NCI-H2081 (cell line): ENCODE data around the gene NNMT.

Source experiments
- DNase-seq, 2 experiments: peaks; one replicate each; lab custom pipeline; 2025; lab: John Stamatoyannopoulos, UW

NNMT gene

DNA sequence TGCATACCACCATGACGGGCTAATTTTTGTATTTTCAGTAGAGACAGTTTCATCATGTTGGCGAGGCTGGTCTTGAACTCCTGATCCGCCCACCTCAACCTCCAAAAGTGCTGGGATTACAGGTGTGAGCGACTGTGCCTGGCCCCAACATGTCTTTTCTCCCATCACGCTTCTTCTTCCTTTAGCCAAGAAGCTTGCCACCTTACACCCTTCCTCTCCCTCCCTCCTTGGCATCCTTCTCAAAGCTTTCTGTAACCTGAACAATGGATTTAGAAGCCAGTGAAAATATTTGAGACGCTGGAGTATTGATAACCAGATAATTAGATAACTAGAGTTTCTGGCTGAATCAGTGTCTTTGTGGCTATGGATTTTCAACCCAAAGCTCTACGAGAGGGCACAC is 11.3 kb upstream of the NNMT start:
- no peak for DNase-seq

DNA sequence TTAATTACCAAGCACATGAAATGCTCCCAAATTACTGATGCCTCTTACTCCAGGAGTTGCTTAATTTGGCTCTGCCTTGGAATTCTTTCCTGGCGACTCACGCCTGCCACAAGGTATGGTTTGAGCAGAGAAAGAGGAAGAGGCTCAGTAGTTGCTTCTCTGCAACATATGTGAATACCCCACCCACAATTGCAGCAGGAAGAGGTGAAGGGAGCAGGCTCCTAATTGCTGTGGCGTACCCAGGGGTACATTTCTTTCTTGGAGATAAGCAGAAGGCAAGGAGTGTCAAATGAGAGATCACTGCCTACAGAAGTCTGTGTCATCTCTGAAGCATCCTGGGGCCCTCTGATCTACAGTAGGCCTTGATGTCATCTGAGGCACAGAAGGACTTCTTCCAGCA is 10.6 kb upstream of the NNMT start:
- DNase-seq: no peak

DNA sequence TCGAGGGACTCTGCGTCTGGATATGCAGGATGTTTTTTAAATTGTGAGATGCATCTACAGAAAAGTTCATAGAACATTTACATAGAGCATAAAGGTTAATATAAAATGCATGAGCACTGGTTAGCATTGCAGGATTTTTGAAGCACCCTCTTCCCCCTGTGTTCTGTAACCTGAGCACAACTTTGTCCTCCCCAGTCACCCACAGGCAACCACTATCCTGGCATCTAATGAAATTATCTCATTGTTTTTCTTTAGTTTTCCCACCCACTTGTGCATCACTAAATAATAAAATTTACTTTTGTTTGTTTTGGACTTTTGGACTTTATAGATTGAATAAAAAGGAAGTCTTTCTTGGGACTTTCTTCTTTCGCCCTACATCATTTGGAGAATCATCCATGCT is 10.0 kb upstream of the NNMT start:
- DNase-seq: no peak

DNA sequence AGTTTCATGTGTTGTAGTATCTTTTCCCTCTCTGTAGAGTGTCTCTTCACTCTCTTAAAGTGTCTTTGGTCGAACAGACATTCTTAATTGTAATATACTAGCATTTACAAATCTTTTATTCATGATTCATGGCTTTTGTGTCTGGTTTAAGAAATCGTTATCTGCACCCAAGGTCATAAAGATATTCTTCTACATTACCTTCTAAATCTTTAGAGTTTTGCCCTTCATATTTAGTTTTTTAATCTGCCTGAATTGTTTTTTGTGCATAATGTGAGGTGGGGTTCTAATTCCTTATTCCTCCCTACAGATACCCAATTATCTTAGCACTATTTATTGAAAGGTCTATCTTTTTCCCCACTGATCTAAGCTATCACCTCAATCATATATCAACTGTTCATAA is 9.0 kb upstream of the NNMT start:
- no peak for DNase-seq

DNA sequence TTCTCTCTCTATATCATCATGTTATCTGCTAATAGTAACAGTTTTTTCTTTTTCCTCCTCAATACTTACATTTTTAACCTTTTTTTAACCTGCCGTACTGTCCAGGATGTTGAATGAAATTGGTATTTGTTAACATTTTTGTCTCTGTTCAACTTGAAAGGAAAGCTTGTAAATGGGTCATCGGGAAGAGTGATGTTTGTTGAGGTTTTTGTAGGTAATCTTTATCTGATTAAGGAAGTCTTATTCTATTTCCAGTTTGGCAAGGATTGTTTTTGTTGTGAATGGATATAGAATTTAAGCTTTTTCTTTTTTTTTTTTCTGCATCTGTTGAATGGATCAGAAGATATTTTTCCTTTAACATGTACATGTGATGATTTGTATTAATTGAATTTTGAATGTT is 8.1 kb upstream of the NNMT start:
- DNase-seq: no peak

DNA sequence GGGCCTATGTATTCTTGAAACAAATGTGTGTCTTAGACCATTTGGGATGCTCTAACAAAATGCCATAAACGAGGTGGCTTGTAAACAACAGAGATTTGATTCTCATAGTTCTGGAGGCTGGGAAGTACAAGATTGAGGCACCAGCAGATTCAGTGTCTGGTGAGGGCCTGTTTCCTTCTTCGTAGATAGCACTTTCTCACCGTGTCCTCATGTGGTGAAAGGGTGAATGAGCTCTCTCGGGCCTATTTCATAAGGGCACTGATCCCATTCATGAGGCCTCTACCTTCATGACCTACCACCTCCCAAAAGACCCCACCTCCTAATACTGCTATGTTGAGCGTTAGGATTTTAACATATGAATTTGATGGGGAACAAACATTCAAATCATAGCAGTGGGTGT is 6.4 kb upstream of the NNMT start:
- no peak for DNase-seq

DNA sequence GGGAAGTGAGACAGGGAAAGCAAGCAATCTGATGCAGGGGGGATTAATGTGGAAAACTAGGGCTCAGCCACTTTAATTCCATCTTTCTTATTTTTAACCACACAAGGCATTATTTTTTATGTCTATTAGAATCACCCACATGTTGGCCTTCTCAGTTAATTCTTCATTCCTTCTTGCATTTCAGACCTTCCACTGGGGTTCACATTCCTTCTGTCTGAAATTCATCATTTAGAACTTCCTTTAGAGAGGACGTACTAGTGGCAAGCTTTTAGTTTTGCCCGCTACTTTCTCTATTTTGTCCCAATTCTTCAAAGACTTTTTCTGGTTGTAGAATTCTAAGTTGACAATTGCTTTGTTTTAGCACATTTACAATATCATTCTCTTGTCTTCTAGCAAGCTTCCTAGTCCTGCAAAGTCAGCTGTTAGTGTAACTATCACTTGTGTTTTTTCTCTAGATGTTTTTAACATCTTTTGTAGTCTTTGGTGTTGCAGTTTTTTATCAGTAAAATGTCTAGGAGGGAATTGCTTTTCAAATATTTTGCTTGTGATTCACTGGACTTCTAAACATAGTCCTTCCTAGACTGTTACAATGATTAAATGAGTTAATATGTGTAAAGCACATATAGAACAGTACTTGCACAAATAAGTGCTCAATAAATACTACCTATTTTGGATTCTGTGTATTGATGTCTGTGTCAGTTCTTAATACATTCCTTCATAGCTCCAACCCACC is 5.5 kb upstream of the NNMT start:
- no peak for DNase-seq

DNA sequence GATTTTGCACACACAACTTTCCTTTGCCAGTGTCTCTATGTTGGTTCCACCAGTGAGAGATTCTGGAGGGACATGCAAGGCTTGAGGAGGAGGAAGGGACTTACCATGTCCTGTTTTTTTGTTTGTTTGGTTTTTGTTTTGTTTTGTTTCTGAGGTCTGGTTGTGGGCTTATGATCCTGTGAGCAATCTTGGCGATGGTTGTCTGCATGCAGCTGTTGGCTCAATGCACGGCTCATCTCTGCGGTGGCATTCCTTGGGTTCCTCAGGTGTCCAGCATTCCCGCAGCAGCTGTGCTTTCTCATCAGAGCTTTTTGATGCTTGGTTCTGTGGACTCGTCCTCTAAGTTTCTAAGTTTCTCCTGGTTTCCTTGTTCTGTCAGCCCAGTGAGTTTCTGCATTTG is 4.8 kb upstream of the NNMT start:
- no peak for DNase-seq

DNA sequence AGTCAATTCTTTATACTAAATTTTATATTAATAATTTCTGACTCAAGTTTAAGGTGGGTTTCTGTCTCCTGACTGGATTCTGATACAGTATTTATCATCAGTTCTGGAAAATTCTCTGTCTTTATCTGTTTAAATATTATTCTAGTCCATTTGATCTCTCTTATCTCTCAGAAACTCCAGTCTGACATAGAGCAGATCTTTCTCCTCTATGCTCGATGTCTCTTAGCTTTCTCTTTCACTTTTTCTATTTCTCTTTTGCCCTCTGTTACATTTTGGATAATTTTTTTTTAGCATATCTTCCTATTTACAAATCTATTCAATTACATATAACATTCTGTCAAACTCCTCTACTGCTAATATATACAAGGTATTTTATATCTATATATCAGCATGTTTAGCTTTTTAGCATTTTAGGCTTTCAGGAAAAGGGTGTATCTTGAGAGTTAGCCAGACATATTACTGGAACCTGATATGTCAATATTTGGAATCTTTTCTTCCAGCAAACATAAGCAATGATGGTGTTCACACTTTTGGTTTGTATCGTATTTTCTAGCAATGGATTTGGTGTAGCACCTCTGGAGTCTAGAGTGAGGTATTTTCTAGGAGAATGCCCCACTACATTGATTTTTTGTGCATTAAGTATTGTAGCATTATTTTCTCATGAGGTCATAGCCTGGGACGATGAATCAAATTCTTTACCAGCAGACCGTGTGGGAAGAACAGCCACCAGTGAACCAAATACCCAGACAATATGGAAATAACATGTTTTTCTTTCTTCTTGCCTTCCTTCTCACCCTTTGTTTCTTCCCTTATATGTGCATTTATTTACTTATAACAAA is 4.1 kb upstream of the NNMT start:
- no peak for DNase-seq

DNA sequence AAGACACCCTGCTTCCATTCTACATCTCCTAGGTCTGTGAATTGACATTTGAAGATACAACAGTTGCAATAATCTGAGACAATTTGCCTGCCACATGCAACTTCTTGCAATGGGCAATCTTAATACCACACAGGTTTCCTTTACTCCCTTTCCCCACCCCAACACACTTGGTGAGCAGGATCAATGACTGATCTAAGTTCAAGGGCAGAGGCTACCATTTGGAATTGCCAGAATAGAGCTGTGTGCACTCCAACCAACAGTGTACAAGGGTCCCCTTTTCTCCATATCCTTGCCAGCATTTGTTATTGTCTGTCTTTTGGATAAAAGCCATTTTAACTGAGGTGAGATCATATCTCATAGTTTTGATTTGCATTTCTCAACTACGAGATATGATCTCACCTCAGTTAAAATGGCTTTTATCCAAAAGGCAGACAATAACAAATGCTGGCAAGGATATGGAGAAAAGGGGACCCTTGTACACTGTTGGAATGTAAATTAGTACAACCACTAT is 2.9 kb upstream of the NNMT start:
- no peak for DNase-seq

DNA sequence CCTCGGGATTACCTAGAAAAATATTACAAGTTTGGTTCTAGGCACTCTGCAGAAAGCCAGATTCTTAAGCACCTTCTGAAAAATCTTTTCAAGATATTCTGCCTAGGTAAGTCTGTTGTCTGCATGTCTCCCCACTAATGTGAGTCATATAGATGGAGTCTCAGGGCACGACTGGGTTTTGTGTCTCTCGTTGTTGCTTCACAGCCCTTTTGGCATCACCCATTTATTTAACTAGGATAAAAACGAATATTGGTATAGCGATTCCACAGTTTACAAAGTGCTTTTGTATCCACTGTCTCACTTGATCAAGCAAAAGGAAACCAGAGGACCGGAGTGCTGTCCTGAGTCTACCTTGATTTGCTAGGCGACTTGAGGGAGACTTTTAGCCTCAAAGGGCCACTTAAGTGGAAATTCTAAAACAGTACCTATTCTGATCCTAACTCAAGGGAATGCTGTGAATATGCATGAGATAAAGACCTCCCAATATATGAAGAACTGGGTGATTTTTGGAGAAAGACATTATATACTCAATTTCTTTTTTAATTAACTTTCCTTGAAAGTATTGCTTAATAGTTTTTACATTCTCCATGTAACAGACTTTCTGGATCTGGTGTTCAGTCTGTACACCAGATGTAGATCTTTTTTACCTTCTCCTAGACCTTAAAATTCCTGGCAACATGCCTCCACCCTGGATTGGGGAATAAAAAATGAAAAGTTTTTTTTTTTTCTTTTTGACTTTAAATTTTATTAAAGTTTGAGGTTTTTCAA is 590 bp downstream of the NNMT start:
- no peak for DNase-seq

DNA sequence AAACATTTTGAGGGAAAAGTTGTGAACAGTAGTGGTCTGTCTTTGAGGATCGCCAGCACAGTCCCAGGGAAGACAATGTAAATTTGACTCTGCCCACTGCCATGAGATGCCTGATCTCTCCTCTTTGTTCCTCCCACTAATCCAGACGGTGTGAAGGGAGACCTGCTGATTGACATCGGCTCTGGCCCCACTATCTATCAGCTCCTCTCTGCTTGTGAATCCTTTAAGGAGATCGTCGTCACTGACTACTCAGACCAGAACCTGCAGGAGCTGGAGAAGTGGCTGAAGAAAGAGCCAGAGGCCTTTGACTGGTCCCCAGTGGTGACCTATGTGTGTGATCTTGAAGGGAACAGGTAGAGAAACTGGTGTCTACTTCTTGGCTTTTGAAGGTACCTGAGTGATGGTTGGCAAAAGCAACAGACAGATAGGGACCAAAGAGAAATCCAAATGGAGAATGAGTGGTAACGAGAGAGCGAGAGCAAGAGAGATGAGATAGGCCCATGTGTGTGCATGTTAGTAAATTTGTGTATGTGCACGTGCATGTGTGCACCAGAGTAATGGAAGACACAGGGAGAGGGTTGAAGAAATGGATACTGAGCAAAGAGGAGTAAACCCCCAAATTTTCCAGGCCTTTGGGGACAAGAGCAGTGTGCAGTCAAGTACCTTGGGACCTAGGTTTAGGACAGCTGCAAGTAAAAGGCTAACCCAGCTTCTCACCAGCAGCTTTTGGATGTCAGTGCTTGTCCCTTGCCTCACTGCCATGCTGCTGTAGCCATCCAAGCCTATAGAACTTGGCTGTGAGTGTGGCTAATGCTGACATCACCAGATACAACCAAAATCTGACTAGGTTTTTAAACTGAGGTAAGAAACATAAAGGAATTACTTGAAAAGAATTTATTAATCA is 1.9 kb downstream of the NNMT start:
- no peak for DNase-seq

DNA sequence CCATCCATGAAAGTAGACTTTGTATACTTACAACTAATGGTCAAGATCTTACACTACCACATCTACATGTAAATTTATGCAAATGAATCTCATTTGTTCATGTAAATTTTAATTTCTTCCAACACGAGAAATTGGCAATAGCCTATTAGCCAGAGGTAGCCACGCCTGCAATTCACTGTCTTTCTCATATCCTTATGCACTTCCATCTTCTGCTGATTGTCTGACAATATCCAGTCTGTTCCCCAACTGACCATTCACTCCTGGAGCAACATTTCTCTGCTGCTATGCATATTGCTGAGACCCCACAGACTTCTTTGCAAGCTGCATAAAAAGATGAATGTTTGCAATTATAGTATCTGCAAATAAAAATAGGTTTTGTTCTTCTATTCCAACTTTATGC is 2.5 kb downstream of the NNMT start:
- no peak for DNase-seq

DNA sequence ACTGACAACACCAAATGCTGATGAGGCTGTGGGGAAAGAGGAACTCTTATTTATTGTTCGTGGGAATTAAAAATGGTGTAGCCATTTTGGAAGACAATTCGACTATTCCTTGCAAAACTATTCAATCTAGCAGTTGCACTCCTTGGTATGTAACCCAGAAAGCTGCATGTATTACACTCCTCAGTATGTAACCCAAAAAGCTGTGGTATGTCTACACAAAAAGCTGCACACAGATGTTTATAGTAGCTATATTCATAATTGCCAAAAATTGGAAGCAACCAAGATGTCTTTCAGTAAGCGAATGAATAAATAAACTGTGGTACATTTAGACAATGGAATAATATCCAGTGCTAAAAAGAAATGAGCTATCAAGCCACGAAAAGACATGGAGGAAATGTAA is 4.9 kb downstream of the NNMT start:
- DNase-seq: no peak

DNA sequence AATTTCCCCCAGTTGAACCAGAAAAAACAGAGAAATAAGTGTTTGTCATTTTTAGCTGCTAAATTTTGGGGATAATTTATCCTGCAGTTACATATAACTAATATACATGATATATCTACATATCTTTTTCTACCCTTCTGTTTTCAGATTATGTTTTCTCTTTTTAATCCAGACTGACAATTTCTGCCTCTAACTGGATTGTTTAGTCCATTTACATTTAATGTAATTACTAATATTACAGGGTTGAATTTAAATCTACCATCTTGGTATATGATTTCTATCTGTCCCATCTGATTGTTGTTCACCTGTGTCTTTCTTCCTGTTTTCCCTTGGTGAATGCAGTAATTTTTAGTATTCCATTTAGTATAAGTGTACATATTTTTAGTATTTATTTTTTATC is 5.7 kb downstream of the NNMT start:
- DNase-seq: no peak

DNA sequence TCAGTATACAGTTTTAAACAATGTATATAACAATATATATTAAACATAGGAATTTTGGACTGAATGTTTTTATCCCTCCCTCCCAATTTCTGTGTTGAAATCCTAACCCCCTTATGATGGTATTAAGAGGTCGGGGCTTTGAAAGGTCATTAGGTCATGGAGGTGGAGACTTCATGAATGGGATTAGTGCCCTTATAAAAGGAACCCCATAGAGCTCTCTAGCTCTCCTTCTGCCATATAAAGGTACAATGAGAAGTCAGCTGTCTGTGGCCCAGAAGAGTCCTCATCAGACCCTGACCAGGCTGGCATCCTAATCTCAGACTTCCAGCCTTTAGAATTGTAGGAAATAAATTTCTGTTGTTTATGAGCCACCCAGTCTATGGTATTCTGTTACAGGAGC is 6.5 kb downstream of the NNMT start:
- DNase-seq: no peak

DNA sequence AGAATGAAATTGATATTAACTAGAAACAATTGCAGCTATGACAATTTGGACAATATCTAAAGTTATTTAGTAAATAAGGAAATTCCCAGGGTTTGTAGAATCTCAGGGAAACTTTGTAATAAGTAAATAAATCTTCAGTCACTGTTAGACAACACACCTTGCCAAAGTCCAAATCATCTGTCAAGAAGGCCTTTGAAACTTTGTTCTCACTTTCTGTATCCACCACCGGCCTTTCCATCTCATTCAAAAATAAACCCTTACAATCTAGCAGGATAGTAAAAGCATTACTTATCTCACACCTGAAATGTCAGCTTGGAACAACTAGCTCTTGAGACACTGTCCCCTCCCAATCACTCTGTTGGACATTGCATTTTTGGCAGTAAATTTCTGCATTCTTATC is 7.9 kb downstream of the NNMT start:
- no peak for DNase-seq

DNA sequence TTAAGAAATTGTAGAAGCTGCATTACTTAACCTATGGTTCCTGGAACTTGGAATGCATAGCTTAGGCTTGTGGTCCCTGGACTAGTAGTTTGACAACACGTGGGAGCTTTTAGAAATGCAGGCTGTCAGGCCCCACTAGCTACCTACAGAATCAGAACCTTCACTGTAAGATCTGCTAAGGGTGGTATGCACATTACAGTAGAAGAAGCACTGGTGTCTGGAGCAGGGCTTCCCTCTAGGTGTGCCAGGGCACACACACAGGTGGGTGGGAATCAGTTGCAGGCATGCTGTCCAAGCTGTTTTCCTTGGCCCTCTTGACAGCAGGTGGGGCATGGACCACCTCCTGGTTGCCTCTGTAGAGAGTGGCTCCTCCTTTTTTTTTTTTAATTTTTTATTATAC is 8.8 kb downstream of the NNMT start:
- no peak for DNase-seq

DNA sequence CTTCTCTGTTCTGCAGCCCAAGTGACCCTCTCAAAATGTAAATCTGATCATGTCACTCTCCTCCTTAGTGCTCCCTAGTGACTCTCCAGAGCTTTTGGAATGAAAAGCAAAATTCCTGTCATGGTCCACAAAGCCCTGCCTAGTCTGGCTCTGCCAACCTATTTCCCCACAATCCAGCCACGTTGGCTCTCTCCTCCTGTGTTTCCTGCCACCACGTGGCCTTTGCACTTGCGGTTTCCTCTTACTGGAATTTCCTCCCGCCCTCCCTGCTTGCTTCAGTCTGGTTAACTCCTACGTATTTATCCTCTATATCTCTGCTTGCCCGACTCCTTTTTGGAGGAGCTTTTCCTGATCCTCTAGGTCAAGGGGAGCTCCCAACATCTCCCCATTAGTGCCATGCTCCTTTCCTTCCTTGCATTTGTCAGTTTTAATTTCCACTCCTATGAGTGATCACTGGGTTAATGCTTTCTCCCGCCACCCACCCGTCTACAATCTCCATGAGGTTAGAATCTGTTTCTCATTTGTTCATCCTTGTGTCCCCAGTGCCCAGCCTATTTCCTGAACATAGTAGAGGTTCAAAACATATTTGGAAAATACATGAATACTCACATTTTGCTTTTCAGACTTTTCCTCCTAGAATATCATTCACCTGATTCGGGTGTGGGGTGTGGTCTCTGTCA is 11.5 kb downstream of the NNMT start:
- no peak for DNase-seq

DNA sequence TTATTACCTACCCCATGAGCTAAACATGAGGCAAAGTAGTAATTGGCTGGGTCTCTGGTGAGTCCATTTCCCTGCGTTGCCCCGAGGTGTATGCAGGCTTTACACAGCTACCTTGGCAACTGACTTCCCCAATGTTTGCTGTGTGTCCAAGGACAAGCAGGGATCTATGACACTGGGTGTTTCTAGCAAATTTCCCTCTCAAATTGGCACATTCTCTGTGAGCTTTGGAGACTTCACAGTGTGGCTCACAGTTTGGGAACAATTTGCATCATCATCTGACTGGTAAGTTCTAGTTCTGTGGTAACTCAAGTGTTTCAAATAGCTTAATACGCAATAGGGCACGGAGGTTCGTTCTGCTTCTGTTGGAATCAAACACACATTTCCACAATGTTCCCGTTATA is 12.5 kb downstream of the NNMT start:
- DNase-seq: peak; percentile 81 to 90

DNA sequence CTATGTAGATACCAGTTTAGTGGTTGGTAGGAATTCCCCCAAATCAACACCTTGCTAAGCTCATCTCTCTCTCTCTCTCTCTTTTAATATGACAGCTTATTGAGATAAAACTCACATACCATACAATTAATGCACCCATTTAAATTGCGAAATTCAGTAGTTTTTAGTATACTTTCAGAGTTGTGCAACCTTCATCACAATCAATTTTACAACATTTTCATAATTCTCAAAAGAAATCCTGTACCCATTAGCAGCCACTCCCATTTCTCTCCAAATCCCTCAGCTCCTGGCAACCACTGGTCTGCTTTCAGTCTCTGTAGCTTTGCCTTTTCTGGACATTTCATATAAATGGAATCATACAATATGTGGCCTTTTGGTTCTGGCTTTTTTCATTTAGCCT is 13.3 kb downstream of the NNMT start:
- no peak for DNase-seq
